HEK293 (cell line): ENCODE data around the gene DNAJC30.
A peak's percentile ranks its signal among the peaks of the same experiment; 100 is the strongest.

Source experiments
- CTCF ChIP-seq: fragments of 450-650 bp; formaldehyde crosslinking; IDR thresholded peaks from 2 replicates; pipeline ENCODE4 v1.5.1; 2016; ENCODE audit warnings: missing biosample characterization, missing genetic modification characterization
- GFI1B ChIP-seq: fragments of 450-650 bp; formaldehyde crosslinking; IDR thresholded peaks from 2 replicates; pipeline ENCODE4 v1.5.1; 2016; ENCODE audit warnings: missing biosample characterization, missing genetic modification characterization
- RBAK ChIP-seq: fragments of 450-650 bp; formaldehyde crosslinking; IDR thresholded peaks from 2 replicates; pipeline ENCODE4 v1.5.1; 2016; ENCODE audit warnings: missing biosample characterization, missing genetic modification characterization
- REST ChIP-seq: fragments of 450-650 bp; formaldehyde crosslinking; IDR thresholded peaks from 2 replicates; pipeline ENCODE4 v1.5.1; 2016; ENCODE audit warnings: missing biosample characterization, missing genetic modification characterization
- SP2 ChIP-seq: fragments of 450-650 bp; formaldehyde crosslinking; IDR thresholded peaks from 2 replicates; pipeline ENCODE4 v1.5.1; 2016; ENCODE audit warnings: missing biosample characterization, missing genetic modification characterization
- TCF7L2 ChIP-seq: IDR thresholded peaks from 2 replicates; pipeline ENCODE4 v1.6.1; 2011; ENCODE audit warnings: low read depth, mild to moderate bottlenecking, inconsistent platforms, low read length, moderate library complexity, borderline replicate concordance
- ZBTB11 ChIP-seq: fragments of 450-650 bp; formaldehyde crosslinking; conservative IDR thresholded peaks from 2 replicates; pipeline ENCODE4 v1.5.1; 2016; ENCODE audit warnings: low read depth, missing biosample characterization, missing genetic modification characterization
- ZNF146 ChIP-seq: fragments of 450-650 bp; formaldehyde crosslinking; IDR thresholded peaks from 2 replicates; pipeline ENCODE4 v1.5.1; 2016; ENCODE audit warnings: missing biosample characterization, missing genetic modification characterization
- ZNF2 ChIP-seq: fragments of 450-650 bp; formaldehyde crosslinking; IDR thresholded peaks from 2 replicates; pipeline ENCODE4 v1.5.1; 2016; ENCODE audit warnings: missing biosample characterization, missing genetic modification characterization
- ZNF335 ChIP-seq: fragments of 450-650 bp; formaldehyde crosslinking; conservative IDR thresholded peaks from 2 replicates; pipeline ENCODE4 v1.5.1; 2016; ENCODE audit warnings: missing biosample characterization, missing genetic modification characterization
- ZNF513 ChIP-seq: fragments of 450-650 bp; IDR thresholded peaks from 2 replicates; pipeline ENCODE4 v1.5.1; 2018; ENCODE audit warnings: missing biosample characterization, missing genetic modification characterization
- ZNF707 ChIP-seq: fragments of 450-650 bp; formaldehyde crosslinking; IDR thresholded peaks from 2 replicates; pipeline ENCODE4 v1.5.1; 2016; ENCODE audit warnings: missing biosample characterization, missing genetic modification characterization
- ZSCAN16 ChIP-seq: fragments of 450-650 bp; formaldehyde crosslinking; IDR thresholded peaks from 2 replicates; pipeline ENCODE4 v1.5.1; 2016; ENCODE audit warnings: missing biosample characterization, missing genetic modification characterization
- ZSCAN30 ChIP-seq: fragments of 450-650 bp; IDR thresholded peaks from 2 replicates; pipeline ENCODE4 v1.5.1; 2018; ENCODE audit warnings: missing biosample characterization, mild to moderate bottlenecking, missing genetic modification characterization, moderate library complexity

GRCh38 chr7:73701357-73701995, 18.2 kb upstream of the DNAJC30 start:
- TF ChIP-seq GFI1B (tag by site-specific recombination) (no peak), CTCF (peak; percentile 71), RBAK (tag by site-specific recombination) (no peak), REST (tag by site-specific recombination) (no peak), ZNF2 (tag by site-specific recombination) (no peak), ZNF146 (tag by site-specific recombination) (no peak), ZSCAN30 (tag by site-specific recombination) (no peak), SP2 (tag by site-specific recombination) (no peak), ZSCAN16 (tag by site-specific recombination) (no peak), ZNF707 (tag by site-specific recombination) (no peak), ZBTB11 (tag by site-specific recombination) (no peak), ZNF335 (tag by site-specific recombination) (no peak), TCF7L2 (no peak), ZNF513 (tag by site-specific recombination) (no peak)
